Uterus (tissue), 2 donors: ENCODE measurements around the gene ASIC1.

ENCODE experiments used
- CTCF ChIP-seq, 4 experiments: fragments of 200-600 bp in 2 of 4; fragments of 450-650 bp in 2 of 4; sonication (generic) in 2 of 4; IDR thresholded peaks; one replicate each; pipeline ENCODE4 v1.5.1; 2016 to 2019; ENCODE audit warnings: antibody characterized with exemption in 4 of 4, mild to moderate bottlenecking in 2 of 4, moderate library complexity in 1 of 4
- POLR2A ChIP-seq, 2 donors: fragments of 450-650 bp; IDR thresholded peaks; one replicate each; pipeline ENCODE4 v1.6.1; 2016; ENCODE audit warnings: antibody characterized with exemption in 2 of 2, mild to moderate bottlenecking in 1 of 2, moderate library complexity in 1 of 2

GRCh38 chr12:50073206-50073605 lies 15.8 kb downstream of the ASIC1 start:
- TF ChIP-seq CTCF (IDR thresholded peaks at IDR 0.05) = no peak
- TF ChIP-seq POLR2A (IDR thresholded peaks at IDR 0.05) = no peak
